Measurements from ENCODE around the gene KLHL14.

DNA sequence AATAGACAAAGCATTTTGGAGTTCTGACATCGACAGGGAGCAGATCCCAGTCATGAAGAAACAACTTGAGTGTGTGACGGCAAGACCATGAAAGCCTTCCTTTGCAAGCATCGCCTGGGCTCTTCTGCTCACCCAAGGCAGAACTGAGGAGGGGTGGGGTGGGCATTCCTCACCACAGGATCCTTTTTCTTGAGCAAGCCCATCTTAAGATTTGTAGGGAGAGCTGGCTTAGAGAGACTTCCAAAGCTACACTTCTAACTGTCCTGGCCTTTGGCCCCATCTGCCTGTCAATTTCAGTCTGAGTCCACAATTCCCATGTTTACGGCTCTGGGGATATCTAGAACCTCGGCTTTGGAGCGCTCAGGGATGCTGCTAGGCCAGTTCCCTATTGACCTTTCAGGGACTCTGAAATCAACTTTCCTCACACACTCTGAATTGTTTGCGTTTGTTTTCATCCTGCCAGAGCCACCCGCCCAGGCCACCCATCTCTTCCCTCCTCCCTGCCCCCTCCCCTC is 3.7 kb downstream of the KLHL14 start:
- TF ChIP-seq, protein P1, sequence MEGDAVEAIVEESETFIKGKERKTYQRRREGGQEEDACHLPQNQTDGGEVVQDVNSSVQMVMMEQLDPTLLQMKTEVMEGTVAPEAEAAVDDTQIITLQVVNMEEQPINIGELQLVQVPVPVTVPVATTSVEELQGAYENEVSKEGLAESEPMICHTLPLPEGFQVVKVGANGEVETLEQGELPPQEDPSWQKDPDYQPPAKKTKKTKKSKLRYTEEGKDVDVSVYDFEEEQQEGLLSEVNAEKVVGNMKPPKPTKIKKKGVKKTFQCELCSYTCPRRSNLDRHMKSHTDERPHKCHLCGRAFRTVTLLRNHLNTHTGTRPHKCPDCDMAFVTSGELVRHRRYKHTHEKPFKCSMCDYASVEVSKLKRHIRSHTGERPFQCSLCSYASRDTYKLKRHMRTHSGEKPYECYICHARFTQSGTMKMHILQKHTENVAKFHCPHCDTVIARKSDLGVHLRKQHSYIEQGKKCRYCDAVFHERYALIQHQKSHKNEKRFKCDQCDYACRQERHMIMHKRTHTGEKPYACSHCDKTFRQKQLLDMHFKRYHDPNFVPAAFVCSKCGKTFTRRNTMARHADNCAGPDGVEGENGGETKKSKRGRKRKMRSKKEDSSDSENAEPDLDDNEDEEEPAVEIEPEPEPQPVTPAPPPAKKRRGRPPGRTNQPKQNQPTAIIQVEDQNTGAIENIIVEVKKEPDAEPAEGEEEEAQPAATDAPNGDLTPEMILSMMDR (IDR thresholded peaks at IDR 0.05): no peak
- no peak for TF ChIP-seq HOXB13 (CRISPR knock-in tag; IDR thresholded peaks at IDR 0.05; ENCODE audit: low read depth)
- no peak for TF ChIP-seq PHF8 (IDR thresholded peaks at IDR 0.05; ENCODE audit: borderline replicate concordance, low read depth)
- TF ChIP-seq, protein P2, sequence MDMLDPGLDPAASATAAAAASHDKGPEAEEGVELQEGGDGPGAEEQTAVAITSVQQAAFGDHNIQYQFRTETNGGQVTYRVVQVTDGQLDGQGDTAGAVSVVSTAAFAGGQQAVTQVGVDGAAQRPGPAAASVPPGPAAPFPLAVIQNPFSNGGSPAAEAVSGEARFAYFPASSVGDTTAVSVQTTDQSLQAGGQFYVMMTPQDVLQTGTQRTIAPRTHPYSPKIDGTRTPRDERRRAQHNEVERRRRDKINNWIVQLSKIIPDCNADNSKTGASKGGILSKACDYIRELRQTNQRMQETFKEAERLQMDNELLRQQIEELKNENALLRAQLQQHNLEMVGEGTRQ (IDR thresholded peaks at IDR 0.05): no peak
- no peak for TF ChIP-seq JUNB (IDR thresholded peaks at IDR 0.05)
- TF ChIP-seq, protein P3, sequence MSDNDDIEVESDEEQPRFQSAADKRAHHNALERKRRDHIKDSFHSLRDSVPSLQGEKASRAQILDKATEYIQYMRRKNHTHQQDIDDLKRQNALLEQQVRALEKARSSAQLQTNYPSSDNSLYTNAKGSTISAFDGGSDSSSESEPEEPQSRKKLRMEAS (IDR thresholded peaks at IDR 0.05): no peak

Measured in A549 (cell line).